Caco-2 (cell line): Measurements from ENCODE around the gene NRXN3. TPM values are rescaled to one million over a fixed set of nuclear protein-coding genes. Genes with fewer than 3 reads are reported as not detected.

ENCODE experiments used
- BruUV-seq: library from RNA; stranded (reverse); fragments of 400-500 nt; replicated peaks from 2 replicates; lab custom pipeline; 2021; lab: Mats Ljungman, UMichigan
- CTCF ChIA-PET: fragments of 300-600 bp; sonication (Branson Sonifier 250); formaldehyde crosslinking; loops from one replicate; lab custom pipeline; 2022; ENCODE audit warnings: antibody characterized with exemption; lab: Charles Lee
- POLR2A ChIA-PET: fragments of 300-600 bp; sonication (Branson Sonifier 250); formaldehyde crosslinking; loops from one replicate; lab custom pipeline; 2022; ENCODE audit warnings: antibody characterized with exemption; lab: Charles Lee
- DNase-seq, 2 experiments: peaks; one replicate each; pipeline versions ENCODE4 v3.0.0 to v3.0.0-alpha.2; 2020 to 2022
- H3K27me3 ChIP-seq: replicated peaks from 2 replicates; pipeline ENCODE4 v1.6.0; 2011; ENCODE audit warnings: low read length; ENCODE audit not compliant: control insufficient read depth, insufficient read depth
- H3K36me3 ChIP-seq: 2 replicates; pipeline ENCODE4 v1.5.1; 2011; ENCODE audit warnings: low read length; ENCODE audit not compliant: control insufficient read depth, insufficient read depth
- H3K4me1 ChIP-seq: fragments of 250-450 bp; sonication (Bioruptor Pico); 2 replicates; pipeline ENCODE4 v1.5.1; 2020; ENCODE audit warnings: mild to moderate bottlenecking
- H3K4me3 ChIP-seq: 2 replicates; pipeline ENCODE4 v1.5.1; 2011; ENCODE audit warnings: low read depth, mild to moderate bottlenecking, control low read depth, low read length
- H3K9me3 ChIP-seq: fragments of 250-450 bp; sonication (Bioruptor Pico); 2 replicates; pipeline ENCODE4 v1.5.1; 2020; ENCODE audit warnings: mild to moderate bottlenecking, moderate library complexity
- H3K27ac Mint-ChIP-seq: one replicate; pipeline ENCODE4 v1.8.0; 2022; ENCODE audit warnings: mixed read lengths; ENCODE audit not compliant: unreplicated experiment
- H3K27me3 Mint-ChIP-seq: one replicate; pipeline ENCODE4 v1.8.0; 2022; ENCODE audit warnings: mixed read lengths; ENCODE audit not compliant: insufficient read depth, unreplicated experiment
- H3K36me3 Mint-ChIP-seq: one replicate; pipeline ENCODE4 v1.8.0; 2022; ENCODE audit warnings: mild to moderate bottlenecking, mixed read lengths; ENCODE audit not compliant: insufficient read depth, unreplicated experiment
- H3K4me1 Mint-ChIP-seq: one replicate; pipeline ENCODE4 v1.8.0; 2022; ENCODE audit warnings: low read depth, mixed read lengths; ENCODE audit not compliant: unreplicated experiment
- H3K4me3 Mint-ChIP-seq: one replicate; pipeline ENCODE4 v1.8.0; 2022; ENCODE audit warnings: mild to moderate bottlenecking, moderate library complexity, mixed read lengths; ENCODE audit not compliant: unreplicated experiment
- H3K9me3 Mint-ChIP-seq: one replicate; pipeline ENCODE4 v1.8.0; 2022; ENCODE audit warnings: mixed read lengths; ENCODE audit not compliant: unreplicated experiment
- CTCF ChIP-seq, 2 experiments: fragments of 200-600 bp in 1 of 2; IDR thresholded peaks; 1 replicate in 1 of 2; 2 replicates in 1 of 2; pipeline versions ENCODE4 v1.5.1 to v1.8.0; 2011 to 2022; ENCODE audit warnings: antibody characterized with exemption in 1 of 2, control low read depth in 1 of 2, inconsistent platforms in 1 of 2, low read depth in 1 of 2, low read length in 1 of 2, mild to moderate bottlenecking in 1 of 2, moderate library complexity in 1 of 2; ENCODE audit not compliant: insufficient read depth in 1 of 2, severe bottlenecking in 1 of 2, unreplicated experiment in 1 of 2
- intact Hi-C: fragments of 100-400 bp; cut with micrococcal nuclease; formaldehyde crosslinking; loops from one replicate; pipeline ENCODE4 v1.10.0; 2022; ENCODE audit not compliant: unreplicated experiment
- total RNA-seq: library from RNA; stranded (reverse); gene quantifications from 2 replicates; pipeline ENCODE4 v1.2.3, GENCODE V29; 2022

Gene NRXN3
- total RNA-seq, 1 experiment from 2014 or later, result 12.4 TPM

GRCh38 chr14:79735121-79735520, 1564.9 kb downstream of the NRXN3 start:
- Mint-ChIP-seq H3K9me3 (peaks cover 10% of the 10 kb centered on the region), H3K27ac (no peak overlapping the region), H3K4me3 (no peak overlapping the region), H3K4me1 (peaks cover 5% of the 10 kb centered on the region), H3K36me3 (peaks cover 13% of the 10 kb centered on the region), H3K27me3 (no peaks in the 10 kb centered on the region)
- POLR2A ChIA-PET, result no interaction called here
- no TSS peak for BruUV-seq
- Histone ChIP-seq H3K4me3 (no peak overlapping the region), H3K9me3 (peaks cover 20% of the 10 kb centered on the region), H3K36me3 (no peaks in the 10 kb centered on the region), H3K27me3 (no peaks in the 10 kb centered on the region), H3K4me1 (no peaks in the 10 kb centered on the region)
- TF ChIP-seq CTCF (IDR thresholded peaks at IDR 0.05; ENCODE audit: insufficient read depth in 1 of 2, low read depth in 1 of 2, low read length in 1 of 2, severe bottlenecking in 1 of 2, unreplicated experiment in 1 of 2), result no peak
- CTCF ChIA-PET, result no interaction called here
- DNase-seq, result no peak
- intact Hi-C loops, result no loop called here

DNA sequence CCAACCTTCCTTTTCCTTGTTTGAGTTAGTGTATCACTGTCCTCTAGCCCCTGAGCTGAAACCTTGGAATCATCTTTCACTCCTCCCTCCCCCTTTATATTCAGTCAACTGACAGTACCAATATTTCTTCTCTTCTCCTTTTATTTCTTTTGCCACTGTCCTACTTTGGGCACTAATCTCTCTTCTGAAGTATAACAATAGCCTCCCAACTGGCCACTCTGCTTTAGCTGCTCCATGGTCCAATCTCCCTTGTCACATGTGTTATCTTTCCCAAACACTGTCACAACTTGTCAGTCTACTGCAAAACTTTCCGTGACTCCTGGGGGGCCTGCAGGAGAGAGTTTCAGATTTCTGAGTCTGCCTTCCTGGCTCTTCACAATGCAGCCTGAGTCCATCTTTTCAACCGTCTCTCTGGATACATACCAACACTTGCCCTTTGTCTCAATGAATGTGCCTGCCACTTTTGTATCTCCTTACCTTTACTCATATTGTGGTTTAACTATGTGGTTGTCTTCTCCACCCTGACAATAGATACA, 1570.0 kb downstream of the NRXN3 start:
- no TSS peak for BruUV-seq
- Mint-ChIP-seq H3K9me3 (peaks cover 10% of the 10 kb centered on the region), H3K4me3 (no peak overlapping the region), H3K4me1 (peaks cover 7% of the 10 kb centered on the region), H3K36me3 (peaks cover 13% of the 10 kb centered on the region), H3K27me3 (no peaks in the 10 kb centered on the region), H3K27ac (peak overlapping the region; percentile 48)
- intact Hi-C loops, result no loop called here
- no peaks in the 10 kb centered on the region for H3K4me1 ChIP-seq
- no peak for TF ChIP-seq CTCF (IDR thresholded peaks at IDR 0.05; ENCODE audit: insufficient read depth in 1 of 2, low read depth in 1 of 2, low read length in 1 of 2, severe bottlenecking in 1 of 2, unreplicated experiment in 1 of 2)
- no peaks in the 10 kb centered on the region for H3K36me3 ChIP-seq
- no peak overlapping the region for H3K4me3 ChIP-seq
- no peak for DNase-seq
- H3K27me3 ChIP-seq, result no peaks in the 10 kb centered on the region
- ChIA-PET POLR2A (no interaction called here), CTCF (no interaction called here)
- peaks cover 20% of the 10 kb centered on the region for H3K9me3 ChIP-seq

- H3K27me3 ChIP-seq, result no peaks in the 10 kb centered on the region
- peaks cover 8% of the 10 kb centered on the region for H3K9me3 ChIP-seq
- TF ChIP-seq CTCF (IDR thresholded peaks at IDR 0.05; ENCODE audit: insufficient read depth in 1 of 2, low read depth in 1 of 2, low read length in 1 of 2, severe bottlenecking in 1 of 2, unreplicated experiment in 1 of 2), result no peak
- H3K9me3 Mint-ChIP-seq, result no peaks in the 10 kb centered on the region
- no peak overlapping the region for H3K4me3 Mint-ChIP-seq
- no peaks in the 10 kb centered on the region for H3K36me3 ChIP-seq
- H3K36me3 Mint-ChIP-seq, result peaks cover 6% of the 10 kb centered on the region
- POLR2A ChIA-PET, result no interaction called here
- no peaks in the 10 kb centered on the region for H3K27me3 Mint-ChIP-seq
- peaks cover 7% of the 10 kb centered on the region for H3K4me1 Mint-ChIP-seq
- no peak overlapping the region for H3K27ac Mint-ChIP-seq
- CTCF ChIA-PET, result no interaction called here
- H3K4me3 ChIP-seq, result no peak overlapping the region
- intact Hi-C loops, result no loop called here
- DNase-seq, result no peak
- H3K4me1 ChIP-seq, result no peaks in the 10 kb centered on the region
- BruUV-seq, result no TSS peak
Measured at GRCh38 chr14:79742142-79742541, 1572.0 kb downstream of the NRXN3 start.
